ENCODE results near the gene NACC2.
A peak's percentile ranks its signal among the peaks of the same experiment; 100 is the strongest.

NACC2 gene

DNA sequence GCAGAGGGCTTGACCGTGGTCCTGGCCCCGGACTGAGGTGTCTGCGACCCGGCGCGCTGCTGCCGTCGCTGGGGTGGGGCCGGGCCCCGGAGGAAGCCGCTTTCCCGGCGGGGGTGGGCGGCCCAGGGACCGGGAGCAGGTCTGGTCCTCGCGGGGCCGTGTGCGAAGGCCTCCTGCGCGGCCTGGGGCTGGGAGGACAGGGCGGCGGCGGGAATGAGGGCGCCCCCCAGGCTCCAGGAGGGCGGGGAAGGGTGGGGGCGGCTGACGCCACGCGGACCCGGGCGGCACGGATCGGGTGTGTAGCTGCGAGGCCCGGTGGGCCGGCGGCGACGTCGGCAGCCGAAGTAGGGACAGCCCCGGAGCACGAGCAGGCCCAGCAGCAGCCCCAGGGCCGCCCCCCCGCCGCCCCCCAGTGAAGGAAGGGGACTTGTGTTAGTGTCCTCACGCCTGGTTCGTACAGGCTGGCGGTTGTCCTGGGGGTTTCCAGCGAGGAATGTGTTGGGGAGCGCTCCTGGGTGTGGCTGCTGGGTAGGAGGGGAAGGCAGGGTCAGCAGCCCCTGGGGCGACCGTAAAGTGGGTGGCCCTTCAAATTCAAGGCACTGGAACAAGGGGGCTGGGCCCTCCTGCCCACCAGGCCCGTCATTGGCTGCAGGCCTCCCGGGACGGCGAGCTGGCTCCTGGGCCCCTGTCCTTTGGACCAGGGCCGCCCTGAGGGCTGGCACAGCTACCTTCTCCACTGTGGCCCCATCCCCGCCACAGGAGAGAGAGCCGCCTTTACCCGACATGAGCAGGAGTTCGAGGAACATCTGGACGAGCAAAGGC, 24.2 kb upstream of the NACC2 start:
- CTCF ChIA-PET: interaction anchor here (1.1 to 5.3 kb wide), 2 partner anchors 145 to 151 kb away, joined by 3 to 53 read pairs; no protein-coding TSS in a partner anchor
- H3K27ac Mint-ChIP-seq: peak overlapping the region; percentile 85
- H3K4me1 Mint-ChIP-seq: peaks cover 27% of the 10 kb centered on the region
- no peaks in the 10 kb centered on the region for H3K9me3 Mint-ChIP-seq
- no peak for DNase-seq
- peaks cover 12% of the 10 kb centered on the region for H3K27me3 Mint-ChIP-seq
- peaks cover 8% of the 10 kb centered on the region for H3K36me3 Mint-ChIP-seq
- peak overlapping the region; percentile 79 for H3K4me3 Mint-ChIP-seq

DNA sequence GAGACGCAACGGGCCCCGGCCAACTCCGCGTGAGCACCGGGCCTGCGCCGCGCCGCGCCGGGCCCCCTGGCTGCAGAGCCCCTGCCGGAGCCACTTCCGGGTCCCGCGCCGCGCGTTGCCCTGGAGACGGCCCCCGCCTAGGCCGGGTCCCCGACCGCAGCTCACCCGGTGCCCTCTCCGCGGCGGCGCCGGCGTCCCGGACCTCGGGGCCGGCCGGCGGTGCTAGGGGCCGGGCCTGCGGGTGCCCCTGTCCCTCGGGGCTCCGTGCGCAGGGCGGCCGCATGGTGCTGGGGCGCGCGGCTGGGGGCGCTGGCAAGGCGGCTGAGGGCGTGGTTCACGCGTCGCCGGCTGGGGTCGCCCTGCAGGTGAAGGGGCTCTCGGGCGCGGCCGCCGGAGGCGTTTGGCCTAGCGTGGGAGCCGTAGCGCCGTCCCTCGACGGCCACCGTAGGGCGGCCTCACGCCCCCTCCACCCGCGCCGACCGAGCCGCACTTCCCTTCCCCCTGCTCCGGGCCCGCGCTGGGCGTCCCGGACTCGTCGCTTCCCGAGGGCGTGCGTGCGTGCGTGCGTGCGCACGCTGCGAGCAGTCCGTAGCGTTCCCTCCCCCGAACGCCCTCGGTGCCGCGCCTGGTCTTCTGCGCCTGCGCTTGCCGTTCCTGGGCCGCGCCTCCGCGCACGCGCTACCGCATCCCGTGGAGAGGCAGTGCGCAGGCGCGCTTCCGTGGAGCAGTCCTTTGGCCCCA, 23.4 kb upstream of the NACC2 start, which contains the start of gene TMEM250:
TMEM250 (minus strand) TSS at position 556 of the 741 bp plus-strand sequence. CDS start 1,975 bp downstream, outside the sequence.
- Mint-ChIP-seq H3K27ac (peak within 1 kb of the TSS; percentile 89), H3K9me3 (no peaks in the 10 kb centered on the region), H3K36me3 (peaks cover 10% of the 10 kb centered on the region), H3K27me3 (peaks cover 11% of the 10 kb centered on the region), H3K4me3 (peak within 1 kb of the TSS; percentile 79), H3K4me1 (peaks cover 35% of the 10 kb centered on the region)
- CTCF ChIA-PET: interaction anchor here (0.7 to 1.4 kb wide), 3 partner anchors 9 to 151 kb away, joined by 4 to 5 read pairs (median 4); no protein-coding TSS in a partner anchor
- peak; percentile 97 for DNase-seq

DNA sequence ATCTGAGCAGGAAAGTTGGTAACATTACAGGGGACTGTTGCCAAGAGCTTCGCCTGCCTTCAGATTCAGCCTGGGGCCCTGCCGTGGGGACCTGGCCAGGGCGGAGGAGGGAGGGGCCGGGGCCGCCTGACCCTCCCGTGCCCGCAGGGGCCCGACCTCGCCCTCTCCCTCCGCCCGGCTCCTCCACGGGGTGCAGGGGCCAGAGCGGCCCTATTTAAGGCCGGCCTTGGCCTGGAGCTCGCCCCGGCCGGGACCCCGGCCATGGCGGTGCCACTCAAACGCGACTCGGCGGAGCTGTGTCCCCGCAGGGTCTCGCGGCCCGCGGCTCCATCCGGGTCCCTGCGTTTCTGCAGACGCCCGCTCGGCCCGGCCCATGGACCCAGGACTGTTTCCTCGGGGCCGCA, 22.8 kb upstream of the NACC2 start:
- no peak for DNase-seq
- H3K4me1 Mint-ChIP-seq: peaks cover 41% of the 10 kb centered on the region
- H3K27ac Mint-ChIP-seq: peak overlapping the region; percentile 89
- no peaks in the 10 kb centered on the region for H3K9me3 Mint-ChIP-seq
- peak overlapping the region; percentile 77 for H3K4me3 Mint-ChIP-seq
- CTCF ChIA-PET: interaction anchor here (0.7 to 1.4 kb wide), 3 partner anchors 8 to 151 kb away, joined by 4 to 5 read pairs (median 4); no protein-coding TSS in a partner anchor
- H3K27me3 Mint-ChIP-seq: peaks cover 5% of the 10 kb centered on the region
- peaks cover 14% of the 10 kb centered on the region for H3K36me3 Mint-ChIP-seq

DNA sequence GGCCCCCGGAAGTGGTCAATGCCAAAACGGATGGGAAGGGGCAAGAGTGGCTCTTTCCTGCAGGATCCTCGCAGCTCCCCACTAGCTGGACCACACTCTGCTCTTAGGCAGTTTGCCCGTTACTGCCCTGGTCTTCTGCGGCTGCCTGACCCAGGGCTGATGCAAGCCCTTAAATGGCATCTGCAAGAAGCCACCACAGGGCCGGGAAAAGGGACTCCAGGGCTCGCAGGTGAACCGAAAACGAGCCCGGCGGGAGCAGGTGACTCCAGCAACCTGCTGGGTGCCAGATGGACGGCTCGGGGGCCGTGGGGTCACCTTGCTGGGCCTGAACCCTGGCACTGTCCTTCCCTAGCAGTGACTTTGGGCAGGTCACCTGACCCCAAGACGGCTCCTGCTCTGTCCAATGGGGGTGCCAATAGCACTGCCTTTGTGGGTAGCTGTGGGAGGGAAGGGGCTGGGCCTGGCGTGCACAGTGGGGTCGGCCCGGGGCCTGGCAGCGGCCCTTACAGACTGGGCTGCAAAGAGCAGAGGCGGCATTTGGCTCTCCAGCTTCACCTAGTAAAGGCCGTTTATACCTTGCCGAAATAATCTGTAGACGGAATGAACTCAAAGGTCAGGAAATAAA, 22.3 kb upstream of the NACC2 start:
- no peaks in the 10 kb centered on the region for H3K9me3 Mint-ChIP-seq
- peaks cover 14% of the 10 kb centered on the region for H3K36me3 Mint-ChIP-seq
- peak overlapping the region; percentile 77 for H3K4me3 Mint-ChIP-seq
- peaks cover 46% of the 10 kb centered on the region for H3K4me1 Mint-ChIP-seq
- CTCF ChIA-PET: interaction anchor here (1.2 to 1.4 kb wide), 2 partner anchors 8 to 150 kb away, joined by 4 to 5 read pairs; no protein-coding TSS in a partner anchor
- DNase-seq: no peak
- H3K27me3 Mint-ChIP-seq: no peaks in the 10 kb centered on the region
- H3K27ac Mint-ChIP-seq: peak overlapping the region; percentile 89

DNA sequence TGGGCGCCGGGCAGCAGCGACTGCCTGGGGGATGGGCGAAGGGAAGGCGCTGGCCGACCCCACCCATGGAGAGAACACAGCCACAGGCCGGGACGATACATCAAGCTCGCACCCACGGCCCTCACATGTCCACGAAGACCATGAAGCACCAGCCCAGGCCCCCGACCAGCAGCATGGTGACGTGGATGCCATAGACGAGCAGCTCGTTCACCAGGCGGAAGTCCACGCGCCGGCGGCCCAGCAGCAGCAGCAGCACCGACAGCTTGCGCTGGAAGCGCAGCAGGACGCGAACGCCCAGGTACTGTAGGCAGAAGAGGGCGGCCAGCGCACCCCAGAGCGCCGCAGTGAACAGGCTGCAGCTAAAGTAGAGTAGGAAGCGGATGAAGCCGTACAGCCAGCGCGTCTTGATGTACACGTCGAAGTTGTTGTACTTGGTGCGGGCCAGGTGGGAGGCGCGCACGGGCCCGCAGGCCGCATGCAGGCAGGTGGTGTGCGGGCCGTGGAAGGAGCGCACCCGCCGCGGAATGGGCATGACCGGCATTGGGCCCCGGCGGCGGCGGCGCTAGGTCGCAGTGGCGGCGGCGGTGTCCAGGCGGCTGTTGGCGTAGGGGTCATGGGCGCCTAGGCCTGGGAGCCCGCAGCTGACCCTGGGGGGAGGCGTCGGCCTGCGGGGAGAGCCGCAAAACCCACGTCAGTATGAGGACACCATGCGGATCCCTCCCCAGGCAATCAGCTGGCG, 21.4 kb upstream of the NACC2 start:
- peak overlapping the region; percentile 23 for H3K4me3 Mint-ChIP-seq

DNA sequence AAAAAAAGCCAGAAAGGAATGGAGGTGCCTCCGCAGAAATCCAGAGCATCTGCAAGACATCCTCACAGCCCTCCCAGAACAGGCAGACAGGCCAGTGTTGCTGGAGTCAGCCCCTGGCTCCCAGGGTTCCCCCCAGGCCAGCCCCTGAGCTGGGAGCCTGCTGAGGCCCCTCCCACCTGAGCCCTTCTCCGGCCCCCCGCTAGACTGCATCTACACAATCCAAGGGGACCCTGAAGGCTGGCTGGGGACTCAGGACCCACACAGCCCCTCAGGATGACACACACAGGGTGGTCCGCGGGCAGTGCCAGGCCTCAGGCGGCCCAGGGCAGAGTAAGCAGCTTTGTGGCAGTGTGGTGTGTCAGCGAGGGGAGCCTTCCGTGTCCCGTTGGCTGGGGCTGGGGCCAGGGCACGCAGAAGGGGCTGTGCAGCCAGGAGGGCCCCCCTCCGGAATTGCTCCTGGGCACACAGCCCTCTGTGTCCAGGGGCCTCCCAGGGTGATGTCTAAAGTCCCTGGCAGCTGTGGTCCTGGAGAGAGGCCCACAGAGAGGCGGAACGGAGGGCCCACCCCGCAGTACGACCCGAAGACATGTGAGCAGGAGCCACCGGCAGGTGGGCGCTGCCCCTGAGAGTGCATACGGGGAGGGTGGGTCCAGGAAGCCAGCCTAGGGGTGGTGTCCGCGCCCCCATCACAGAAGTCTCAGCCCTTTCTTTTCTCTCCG, 20.7 kb upstream of the NACC2 start:
- CTCF ChIA-PET: no interaction called here
- H3K27me3 Mint-ChIP-seq: no peaks in the 10 kb centered on the region
- peaks cover 61% of the 10 kb centered on the region for H3K4me1 Mint-ChIP-seq
- H3K9me3 Mint-ChIP-seq: no peaks in the 10 kb centered on the region
- no peak overlapping the region for H3K4me3 Mint-ChIP-seq
- peak overlapping the region; percentile 100 for H3K27ac Mint-ChIP-seq
- H3K36me3 Mint-ChIP-seq: peaks cover 17% of the 10 kb centered on the region
- DNase-seq: no peak

More for the DNA sequence above, 21.4 kb upstream of the NACC2 start:
- H3K27me3 Mint-ChIP-seq: no peaks in the 10 kb centered on the region
- H3K36me3 Mint-ChIP-seq: peaks cover 15% of the 10 kb centered on the region
- peaks cover 54% of the 10 kb centered on the region for H3K4me1 Mint-ChIP-seq
- peak overlapping the region; percentile 37 for H3K27ac Mint-ChIP-seq
- CTCF ChIA-PET: no interaction called here
- H3K9me3 Mint-ChIP-seq: no peaks in the 10 kb centered on the region
- DNase-seq: no peak

DNA sequence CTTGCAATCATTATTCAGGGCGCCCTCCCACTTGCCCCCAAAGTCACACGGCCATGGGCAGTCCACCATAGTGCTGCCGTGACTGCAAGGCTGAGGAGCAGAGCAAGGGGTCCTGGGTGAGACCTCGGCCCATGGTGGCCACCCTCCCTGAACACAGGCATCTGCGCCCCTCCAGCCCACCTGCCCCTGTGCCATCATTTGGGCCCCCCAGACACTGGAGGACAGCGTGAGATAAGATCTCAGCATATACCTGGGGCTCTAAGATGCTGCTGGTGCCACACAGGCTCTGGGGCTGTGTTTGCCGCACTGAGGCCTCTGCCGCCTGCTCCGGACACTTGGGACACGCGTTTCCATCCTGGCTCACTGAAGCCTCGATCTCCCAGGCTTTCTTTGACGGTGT, 20.1 kb upstream of the NACC2 start:
- CTCF ChIA-PET: no interaction called here
- H3K4me3 Mint-ChIP-seq: no peak overlapping the region
- peaks cover 67% of the 10 kb centered on the region for H3K4me1 Mint-ChIP-seq
- peak overlapping the region; percentile 100 for H3K27ac Mint-ChIP-seq
- H3K9me3 Mint-ChIP-seq: no peaks in the 10 kb centered on the region
- H3K36me3 Mint-ChIP-seq: peaks cover 17% of the 10 kb centered on the region
- H3K27me3 Mint-ChIP-seq: no peaks in the 10 kb centered on the region
- DNase-seq: no peak

DNA sequence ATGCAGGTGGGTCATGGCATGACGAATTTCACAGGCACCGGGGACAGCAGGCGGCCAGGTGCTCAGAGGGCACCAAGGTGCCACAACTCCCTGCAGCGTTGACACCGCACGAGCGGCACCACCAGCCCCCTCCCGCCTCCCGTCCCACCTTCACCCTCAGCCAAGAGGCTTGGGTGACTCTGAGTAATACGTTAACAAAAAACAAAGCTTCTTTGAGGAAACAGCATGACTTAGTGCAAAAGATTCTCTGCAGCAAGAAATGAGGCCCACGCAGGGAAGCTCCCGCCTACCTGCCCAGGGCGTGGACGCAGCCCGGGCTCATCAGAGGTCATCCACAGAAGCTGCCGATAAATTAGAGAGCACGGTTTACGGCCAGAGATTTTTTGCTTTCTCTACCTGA, 19.5 kb upstream of the NACC2 start:
- CTCF ChIA-PET: no interaction called here
- no peak for DNase-seq
- Mint-ChIP-seq H3K27ac (peak overlapping the region; percentile 100), H3K27me3 (no peaks in the 10 kb centered on the region), H3K4me3 (no peak overlapping the region), H3K4me1 (peaks cover 67% of the 10 kb centered on the region), H3K36me3 (peaks cover 18% of the 10 kb centered on the region), H3K9me3 (no peaks in the 10 kb centered on the region)

DNA sequence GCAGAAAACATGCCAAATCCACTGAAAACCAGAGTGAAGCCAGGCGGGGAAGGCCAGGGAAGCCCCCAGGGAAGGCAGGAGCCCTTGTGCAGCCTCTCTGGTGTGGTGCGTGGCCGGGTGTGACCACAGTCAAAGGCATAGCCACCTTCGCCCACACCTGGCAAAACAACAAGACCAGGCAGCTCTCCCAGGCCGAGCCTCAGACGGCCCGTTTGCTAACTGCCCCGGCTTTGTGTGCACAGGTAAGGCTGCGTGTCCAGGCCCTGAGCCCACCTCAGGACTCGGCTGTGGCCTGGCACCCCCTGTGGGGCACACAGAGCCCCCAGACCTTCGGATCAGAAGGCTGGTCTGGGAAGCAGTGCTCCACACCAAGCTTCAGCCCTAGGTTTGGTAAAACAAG, 17.5 kb upstream of the NACC2 start:
- Mint-ChIP-seq H3K4me3 (peak overlapping the region; percentile 48), H3K27me3 (no peaks in the 10 kb centered on the region), H3K9me3 (no peaks in the 10 kb centered on the region), H3K36me3 (peaks cover 18% of the 10 kb centered on the region), H3K4me1 (peaks cover 81% of the 10 kb centered on the region), H3K27ac (peak overlapping the region; percentile 100)
- CTCF ChIA-PET: interaction anchor here (1.1 kb wide), 1 partner anchor 10 kb away, joined by 3 read pairs; no protein-coding TSS in a partner anchor
- DNase-seq: no peak

DNA sequence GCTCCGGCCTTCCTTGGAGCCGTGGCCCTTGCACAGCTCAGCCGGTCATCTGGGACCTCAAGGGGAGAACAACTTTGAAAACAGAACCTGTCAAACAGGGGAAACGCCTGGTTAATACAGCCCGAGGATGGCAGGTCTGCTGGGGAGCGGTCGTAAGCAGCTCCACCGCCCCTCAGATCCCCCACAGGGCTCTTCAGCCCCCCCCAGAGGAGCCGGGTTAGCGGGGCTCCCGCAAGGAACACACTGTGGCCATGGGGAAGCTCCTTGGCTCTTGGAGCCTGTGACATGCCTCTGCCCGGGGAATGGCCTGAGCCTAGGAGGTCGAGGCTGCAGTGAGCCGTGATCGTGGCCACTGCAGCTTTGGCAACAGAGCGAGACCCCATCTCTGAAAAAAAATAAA, 16.8 kb upstream of the NACC2 start:
- H3K4me3 Mint-ChIP-seq: peak overlapping the region; percentile 86
- H3K36me3 Mint-ChIP-seq: peaks cover 20% of the 10 kb centered on the region
- peak overlapping the region; percentile 100 for H3K27ac Mint-ChIP-seq
- peaks cover 84% of the 10 kb centered on the region for H3K4me1 Mint-ChIP-seq
- CTCF ChIA-PET: interaction anchor here (1.1 kb wide), 1 partner anchor 11 kb away, joined by 3 read pairs; no protein-coding TSS in a partner anchor
- H3K9me3 Mint-ChIP-seq: no peaks in the 10 kb centered on the region
- DNase-seq: no peak
- H3K27me3 Mint-ChIP-seq: no peaks in the 10 kb centered on the region

DNA sequence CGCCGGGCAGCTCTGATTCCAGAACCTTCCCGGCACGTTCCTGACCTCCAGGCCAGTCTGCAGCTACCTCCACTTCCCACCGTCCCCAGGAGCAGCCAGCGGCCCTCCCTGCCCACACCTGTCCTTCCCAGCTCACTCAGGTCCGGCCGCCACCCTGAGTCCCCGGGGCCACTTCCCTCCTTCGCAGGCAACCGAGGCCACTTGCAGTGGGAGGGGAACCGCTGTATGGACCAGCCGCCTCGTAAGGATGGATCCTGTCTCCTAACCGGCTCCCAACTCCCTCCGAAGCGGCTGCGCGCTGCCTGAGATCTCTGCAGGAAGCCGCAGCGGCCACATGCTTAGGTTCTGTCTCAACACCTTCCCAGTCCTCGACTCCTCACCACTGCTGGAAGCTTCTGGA, 16.1 kb upstream of the NACC2 start:
- Mint-ChIP-seq H3K9me3 (no peaks in the 10 kb centered on the region), H3K4me1 (peaks cover 85% of the 10 kb centered on the region), H3K4me3 (peak overlapping the region; percentile 86), H3K27ac (peak overlapping the region; percentile 100), H3K27me3 (no peaks in the 10 kb centered on the region), H3K36me3 (peaks cover 20% of the 10 kb centered on the region)
- no peak for DNase-seq
- CTCF ChIA-PET: no interaction called here

DNA sequence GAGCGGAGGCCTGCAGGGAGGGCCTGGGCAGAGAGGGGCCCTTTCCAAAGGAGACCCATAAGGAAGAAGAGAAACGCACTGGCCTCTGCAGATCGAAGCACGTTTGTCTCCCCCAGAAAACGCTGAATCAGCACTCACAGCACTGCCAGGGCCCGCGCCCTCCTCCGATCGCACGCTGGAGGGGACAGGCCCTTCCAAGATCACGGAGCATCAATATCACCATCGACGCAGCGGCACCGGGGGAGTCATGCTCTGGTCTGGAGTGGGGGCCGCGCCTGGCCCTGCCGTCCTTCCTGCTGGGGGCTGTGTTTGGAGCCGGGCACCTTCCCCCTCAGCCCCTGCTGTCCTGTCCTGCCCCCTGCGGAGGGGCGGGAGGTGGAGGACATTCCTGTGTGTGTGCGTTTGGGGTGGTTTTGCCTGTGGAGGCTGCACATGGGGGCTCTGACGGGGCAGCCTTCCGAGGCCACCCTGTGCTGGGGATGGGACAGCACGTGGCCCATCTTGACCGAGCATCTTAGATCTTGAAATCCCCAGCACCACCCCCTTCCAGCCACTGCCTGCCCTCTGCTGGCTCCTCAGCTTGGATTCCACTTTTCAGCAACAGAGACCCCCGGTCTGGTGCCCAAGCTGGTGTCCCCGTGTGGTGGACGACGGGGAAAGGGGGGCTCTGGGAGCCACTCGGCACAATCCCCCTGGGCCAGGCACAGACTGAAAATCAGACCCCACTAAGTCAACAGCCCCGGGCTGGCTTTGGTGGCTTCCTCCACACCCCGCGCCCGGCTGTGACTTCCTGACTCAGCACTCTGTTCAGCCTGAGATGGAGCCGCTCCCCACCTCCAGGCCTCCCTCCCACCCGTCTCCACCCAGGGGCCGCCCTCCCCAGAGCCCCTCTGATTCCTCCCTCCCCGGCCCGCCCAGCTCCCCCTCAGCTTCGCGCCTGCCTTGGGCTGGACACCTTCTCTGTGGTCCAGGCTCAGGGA, 15.3 kb upstream of the NACC2 start:
- peak overlapping the region; percentile 100 for H3K27ac Mint-ChIP-seq
- peak overlapping the region; percentile 86 for H3K4me3 Mint-ChIP-seq
- peak; percentile 61 for DNase-seq
- H3K4me1 Mint-ChIP-seq: peaks cover 89% of the 10 kb centered on the region
- H3K27me3 Mint-ChIP-seq: no peaks in the 10 kb centered on the region
- H3K36me3 Mint-ChIP-seq: peaks cover 20% of the 10 kb centered on the region
- CTCF ChIA-PET: no interaction called here
- H3K9me3 Mint-ChIP-seq: no peaks in the 10 kb centered on the region
